Measurements from ENCODE around the gene PITPNM2. TPM values are rescaled to one million over a fixed set of nuclear protein-coding genes. Genes with fewer than 3 reads are reported as not detected.

PITPNM2 gene
- total and polyA plus RNA-seq, 8 donors: 1.8 to 28.1 (median 7.4) TPM

DNA sequence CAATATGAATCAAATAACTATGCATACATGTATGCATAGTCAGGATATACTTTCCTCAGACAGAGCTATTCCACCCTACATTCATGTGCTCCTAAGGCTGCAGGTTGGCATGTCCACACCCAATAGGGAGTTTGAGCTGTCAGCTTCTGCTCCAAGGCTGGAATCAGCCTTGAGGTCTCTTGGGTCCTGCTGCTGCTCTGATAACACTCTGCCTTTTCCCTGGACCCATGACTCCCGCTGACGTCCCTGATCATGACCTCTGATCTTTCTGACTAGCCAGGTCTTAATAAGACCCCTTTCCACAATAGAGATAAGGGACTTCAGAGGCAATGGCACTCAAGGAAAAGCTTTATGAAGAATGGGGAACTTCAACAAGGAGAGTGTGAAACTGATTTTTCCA, 5.7 kb downstream of the PITPNM2 start:
- TF ChIP-seq POLR2AphosphoS5 (IDR thresholded peaks at IDR 0.05): no peak
- TF ChIP-seq EP300 (IDR thresholded peaks at IDR 0.05): no peak
- TF ChIP-seq, protein P1, sequence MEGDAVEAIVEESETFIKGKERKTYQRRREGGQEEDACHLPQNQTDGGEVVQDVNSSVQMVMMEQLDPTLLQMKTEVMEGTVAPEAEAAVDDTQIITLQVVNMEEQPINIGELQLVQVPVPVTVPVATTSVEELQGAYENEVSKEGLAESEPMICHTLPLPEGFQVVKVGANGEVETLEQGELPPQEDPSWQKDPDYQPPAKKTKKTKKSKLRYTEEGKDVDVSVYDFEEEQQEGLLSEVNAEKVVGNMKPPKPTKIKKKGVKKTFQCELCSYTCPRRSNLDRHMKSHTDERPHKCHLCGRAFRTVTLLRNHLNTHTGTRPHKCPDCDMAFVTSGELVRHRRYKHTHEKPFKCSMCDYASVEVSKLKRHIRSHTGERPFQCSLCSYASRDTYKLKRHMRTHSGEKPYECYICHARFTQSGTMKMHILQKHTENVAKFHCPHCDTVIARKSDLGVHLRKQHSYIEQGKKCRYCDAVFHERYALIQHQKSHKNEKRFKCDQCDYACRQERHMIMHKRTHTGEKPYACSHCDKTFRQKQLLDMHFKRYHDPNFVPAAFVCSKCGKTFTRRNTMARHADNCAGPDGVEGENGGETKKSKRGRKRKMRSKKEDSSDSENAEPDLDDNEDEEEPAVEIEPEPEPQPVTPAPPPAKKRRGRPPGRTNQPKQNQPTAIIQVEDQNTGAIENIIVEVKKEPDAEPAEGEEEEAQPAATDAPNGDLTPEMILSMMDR (IDR thresholded peaks at IDR 0.05): no peak
- TF ChIP-seq POLR2A (IDR thresholded peaks at IDR 0.05): no peak
- H3K36me3 ChIP-seq: no peaks in the 10 kb centered on the region
- peaks cover 38 to 80% (median 61%) of the 10 kb centered on the region in 4 donors for H3K4me1 ChIP-seq
- no peak for DNase-seq
- WGBS, 5 donors: 72 to 91% (median 79%) methylated on average over 2 of the region's 2 CpGs
- intact Hi-C loops (cut with DNase I; ENCODE audit: low total_unique reads): loop anchor here (10.0 kb wide), 1 partner anchor 100 kb away; no protein-coding TSS in a partner anchor
- peaks cover 0 to 6% (median 0%) of the 10 kb centered on the region in 3 donors for H3K27me3 ChIP-seq
- H3K4me3 ChIP-seq: no peak overlapping the region
- no peaks in the 10 kb centered on the region for H3K9me3 ChIP-seq
- peak overlapping the region in 3 of 5 donors; percentile 87 to 92 (median 90) for H3K27ac ChIP-seq

DNA sequence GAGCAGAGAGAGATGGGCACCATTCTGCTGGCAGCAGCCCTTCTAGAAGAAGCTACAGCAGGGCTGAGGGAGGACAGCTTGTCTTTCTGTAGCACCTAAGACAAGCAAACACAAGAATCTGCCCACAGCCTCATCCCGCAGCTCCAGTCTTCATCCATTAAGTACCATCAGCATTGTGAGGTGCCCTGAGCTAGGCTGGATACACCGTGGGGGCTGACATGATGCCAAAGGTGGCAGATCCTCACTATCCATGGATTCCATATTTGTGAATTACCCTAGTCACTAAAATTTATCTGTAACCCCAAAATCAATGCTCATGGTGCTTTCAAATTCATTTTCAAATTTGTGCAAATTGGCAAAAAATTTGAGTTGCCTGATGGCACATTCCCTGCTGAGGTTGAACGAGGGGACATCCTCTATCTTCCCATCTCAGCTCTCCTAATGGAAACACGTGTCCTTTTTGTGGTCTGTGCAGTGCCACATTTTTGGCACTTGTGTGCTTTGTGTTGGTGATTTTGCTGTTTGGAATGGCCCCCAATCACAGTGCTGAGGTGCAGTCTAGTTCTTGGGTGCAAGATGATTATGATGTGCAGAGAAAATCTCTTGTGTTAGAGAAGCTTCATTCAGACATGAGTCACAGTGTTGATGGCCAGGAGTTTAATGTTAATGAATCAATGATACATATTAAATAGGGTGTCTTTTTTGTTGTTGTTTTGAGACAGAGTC, 7.0 kb downstream of the PITPNM2 start:
- Histone ChIP-seq H3K27ac (peak overlapping the region; percentile 63 to 92 (median 87)), H3K36me3 (no peaks in the 10 kb centered on the region), H3K4me3 (no peak overlapping the region), H3K4me1 (peaks cover 40 to 80% (median 55%) of the 10 kb centered on the region in 4 donors), H3K9me3 (no peaks in the 10 kb centered on the region), H3K27me3 (no peaks in the 10 kb centered on the region)
- intact Hi-C loops (cut with DNase I; ENCODE audit: low total_unique reads): loop anchor here (10.0 kb wide), 1 partner anchor 99 kb away; no protein-coding TSS in a partner anchor
- TF ChIP-seq EP300 (IDR thresholded peaks at IDR 0.05) (no peak), POLR2A (IDR thresholded peaks at IDR 0.05) (no peak), POLR2AphosphoS5 (IDR thresholded peaks at IDR 0.05) (no peak)
- TF ChIP-seq, protein P1 (IDR thresholded peaks at IDR 0.05): no peak
- DNase-seq: no peak
- WGBS, 5 donors: 70 to 88% (median 84%) methylated on average over 4 of the region's 4 CpGs

DNA sequence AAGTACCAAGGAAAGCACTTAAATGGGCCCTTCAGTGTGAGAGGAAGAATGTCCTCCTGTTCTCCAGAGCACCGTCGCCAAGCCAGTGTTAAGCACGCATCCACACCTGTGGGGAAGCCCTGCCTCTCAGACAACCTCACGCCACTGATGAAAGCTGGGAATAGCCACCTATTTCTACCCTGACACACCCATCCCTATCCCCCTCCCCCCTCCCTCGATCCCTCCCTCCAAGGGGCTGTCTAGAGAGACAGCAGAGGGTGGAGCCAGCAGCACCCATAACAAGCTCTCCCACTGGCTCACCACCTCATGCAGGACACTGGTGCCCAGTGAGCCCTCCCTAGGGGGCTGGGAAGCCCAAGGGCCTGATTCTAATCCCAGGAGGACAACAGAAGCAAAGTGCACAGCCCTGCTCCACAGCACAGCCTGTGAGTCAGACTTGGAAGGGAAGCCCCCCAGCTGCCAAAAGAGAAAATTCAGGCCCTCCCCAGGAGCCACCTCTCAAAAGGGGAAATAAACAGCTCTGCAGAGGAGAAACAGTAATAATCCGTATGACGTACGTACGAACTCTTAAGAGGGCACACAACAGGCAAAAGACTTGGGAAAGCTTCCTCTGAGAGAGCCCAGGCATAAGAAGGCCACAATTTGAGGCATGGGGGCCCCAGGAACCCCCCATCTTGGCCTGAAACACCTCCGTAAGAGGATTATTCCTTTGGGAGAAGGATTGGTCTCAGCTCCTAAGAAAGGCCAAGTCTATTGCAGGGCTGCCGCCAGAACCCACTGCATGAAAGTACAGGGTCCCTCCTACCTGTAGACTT, 7.8 kb downstream of the PITPNM2 start:
- Histone ChIP-seq H3K27me3 (no peaks in the 10 kb centered on the region), H3K4me1 (peaks cover 40 to 73% (median 51%) of the 10 kb centered on the region in 4 donors), H3K9me3 (no peaks in the 10 kb centered on the region), H3K4me3 (no peak overlapping the region), H3K36me3 (no peaks in the 10 kb centered on the region), H3K27ac (peak overlapping the region; percentile 63 to 92 (median 87))
- WGBS, 5 donors: 65 to 75% (median 68%) methylated on average over 10 to 11 of the region's 11 CpGs
- DNase-seq: peak in 1 of 2 donors; percentile 47
- TF ChIP-seq POLR2AphosphoS5 (IDR thresholded peaks at IDR 0.05) (peak in 2 of 3 donors; percentile 14 to 50), POLR2A (IDR thresholded peaks at IDR 0.05) (no peak)
- intact Hi-C loops (cut with DNase I; ENCODE audit: low total_unique reads): loop anchor here (10.0 kb wide), 1 partner anchor 98 kb away; no protein-coding TSS in a partner anchor

DNA sequence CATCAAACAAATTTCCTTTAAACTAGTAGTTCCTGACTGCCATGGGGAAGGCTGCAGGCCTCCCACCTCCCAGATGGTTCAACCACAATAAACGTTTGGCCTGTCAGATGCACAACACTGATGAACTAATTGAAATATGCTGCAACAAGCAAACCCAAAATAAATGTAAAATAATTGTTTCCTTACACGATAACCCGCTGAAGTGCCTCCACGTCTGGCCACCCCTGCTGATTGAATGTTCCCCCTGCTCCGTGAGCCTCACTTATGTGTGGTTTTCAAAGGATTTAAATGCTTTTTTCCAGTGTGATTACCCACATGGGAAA, 8.4 kb downstream of the PITPNM2 start:
- peaks cover 37 to 67% (median 48%) of the 10 kb centered on the region in 4 donors for H3K4me1 ChIP-seq
- TF ChIP-seq, protein P1 (IDR thresholded peaks at IDR 0.05): no peak
- TF ChIP-seq EP300 (IDR thresholded peaks at IDR 0.05): no peak
- no peak for TF ChIP-seq POLR2AphosphoS5 (IDR thresholded peaks at IDR 0.05)
- no peak for TF ChIP-seq POLR2A (IDR thresholded peaks at IDR 0.05)
- no peak for DNase-seq
- intact Hi-C loops (cut with DNase I; ENCODE audit: low total_unique reads): loop anchor here (10.0 kb wide), 1 partner anchor 98 kb away; no protein-coding TSS in a partner anchor
- no peaks in the 10 kb centered on the region for H3K27me3 ChIP-seq
- H3K9me3 ChIP-seq: no peaks in the 10 kb centered on the region
- H3K36me3 ChIP-seq: peaks cover 0 to 2% (median 0%) of the 10 kb centered on the region in 4 donors
- H3K27ac ChIP-seq: peak overlapping the region; percentile 14 to 92 (median 87)
- no peak overlapping the region for H3K4me3 ChIP-seq
- 63 to 79% (median 74%) methylated on average over 5 of the region's 5 CpGs for WGBS, 5 donors
